Measurements from ENCODE around the gene SFTPD. TPM values are rescaled to one million over a fixed set of nuclear protein-coding genes. Genes with fewer than 3 reads are reported as not detected.
A peak's percentile ranks its signal among the peaks of the same experiment; 100 is the strongest.

SFTPD gene
- total RNA-seq, 1 donor from 2014 or later: 0.29 TPM

GRCh38 chr10:79984851-79985250 lies 35.9 kb upstream of the SFTPD start:
- Mint-ChIP-seq H3K4me3 (no peak overlapping the region), H3K36me3 (ENCODE audit: low read depth) (no peaks in the 10 kb centered on the region), H3K9me3 (peaks cover 9% of the 10 kb centered on the region), H3K27me3 (peaks cover 45% of the 10 kb centered on the region), H3K4me1 (peaks cover 11% of the 10 kb centered on the region), H3K27ac (no peak overlapping the region)
- ChIA-PET CTCF (no interaction called here), POLR2A (no interaction called here)
- DNase-seq (no peak), ATAC-seq (ENCODE audit: low read depth) (no peak)
- intact Hi-C loops (cut with micrococcal nuclease): no loop called here
- TF ChIP-seq CTCF (IDR thresholded peaks at IDR 0.05): no peak

- ChIA-PET POLR2A (no interaction called here), CTCF (no interaction called here)
- intact Hi-C loops (cut with micrococcal nuclease): no loop called here
- Mint-ChIP-seq H3K27ac (no peak overlapping the region), H3K36me3 (ENCODE audit: low read depth) (no peaks in the 10 kb centered on the region), H3K4me3 (peak overlapping the region; percentile 8), H3K9me3 (no peaks in the 10 kb centered on the region), H3K4me1 (peaks cover 11% of the 10 kb centered on the region), H3K27me3 (peaks cover 54% of the 10 kb centered on the region)
- ATAC-seq (ENCODE audit: low read depth) (no peak), DNase-seq (no peak)
- TF ChIP-seq CTCF (IDR thresholded peaks at IDR 0.05): no peak
Measured at GRCh38 chr10:79983286-79983909, 34.5 kb upstream of the SFTPD start.

- Mint-ChIP-seq H3K27me3 (peaks cover 55% of the 10 kb centered on the region), H3K9me3 (no peaks in the 10 kb centered on the region), H3K4me3 (no peak overlapping the region), H3K36me3 (ENCODE audit: low read depth) (no peaks in the 10 kb centered on the region), H3K27ac (no peak overlapping the region), H3K4me1 (peaks cover 11% of the 10 kb centered on the region)
- TF ChIP-seq CTCF (IDR thresholded peaks at IDR 0.05): no peak
- DNase-seq (no peak), ATAC-seq (ENCODE audit: low read depth) (no peak)
- CTCF ChIA-PET: no interaction called here
- POLR2A ChIA-PET: no interaction called here
- intact Hi-C loops (cut with micrococcal nuclease): no loop called here
Measured at GRCh38 chr10:79982861-79983260, 34.0 kb upstream of the SFTPD start.

- POLR2A ChIA-PET: no interaction called here
- Mint-ChIP-seq H3K27ac (no peak overlapping the region), H3K4me1 (peaks cover 11% of the 10 kb centered on the region), H3K36me3 (ENCODE audit: low read depth) (no peaks in the 10 kb centered on the region), H3K4me3 (peak overlapping the region; percentile 19), H3K27me3 (peaks cover 60% of the 10 kb centered on the region), H3K9me3 (no peaks in the 10 kb centered on the region)
- intact Hi-C loops (cut with micrococcal nuclease): no loop called here
- TF ChIP-seq CTCF (IDR thresholded peaks at IDR 0.05): no peak
- CTCF ChIA-PET: no interaction called here
- ATAC-seq (ENCODE audit: low read depth) (peak; percentile 37), DNase-seq (no peak)
Measured at GRCh38 chr10:79982362-79982800, 33.5 kb upstream of the SFTPD start.

DNA sequence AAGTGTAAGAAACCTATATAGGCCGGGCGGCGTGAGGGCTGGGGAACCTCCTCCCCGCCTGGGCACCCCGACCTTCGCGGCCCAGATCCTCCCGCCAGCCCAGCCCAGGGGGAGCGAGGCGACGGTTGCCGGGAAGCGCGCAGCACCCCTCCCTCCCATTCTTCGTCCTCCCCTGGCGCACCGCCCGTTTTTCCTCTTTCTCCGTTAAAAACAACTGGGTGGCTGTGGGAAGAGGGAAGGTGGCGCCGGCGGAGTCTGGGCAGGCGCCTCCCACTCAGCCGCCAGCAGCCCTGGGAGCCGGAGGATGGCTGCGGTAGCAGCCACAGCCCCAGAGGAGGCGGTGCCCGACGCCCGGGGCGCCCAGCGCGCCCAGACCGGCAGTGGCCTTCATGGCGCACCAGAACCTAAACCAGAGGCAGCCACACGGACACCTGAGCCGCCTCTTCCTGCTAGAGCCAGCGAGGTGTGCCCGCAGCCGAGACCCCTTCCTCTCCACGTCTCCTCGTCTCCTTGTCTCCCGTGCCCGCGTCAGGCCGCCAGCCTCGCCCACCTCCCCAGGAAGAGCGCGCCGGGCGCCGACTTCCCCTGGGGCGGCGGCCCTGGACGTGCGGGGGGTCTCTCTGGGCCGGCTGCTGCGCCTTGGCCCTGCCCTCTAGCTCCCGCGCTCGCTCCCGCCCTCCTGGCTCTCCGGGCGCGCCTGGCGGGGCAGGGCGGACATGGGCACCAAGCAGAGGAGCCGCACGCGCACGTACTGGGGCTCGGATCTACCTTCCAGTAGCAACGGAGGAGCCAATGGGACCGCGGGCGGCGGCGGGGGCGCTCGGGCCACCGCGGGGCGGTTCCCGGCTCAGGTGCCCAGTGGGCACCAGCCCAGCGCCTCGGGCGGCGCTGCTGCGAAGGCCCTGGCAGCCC lies 32.8 kb upstream of the SFTPD start:
- H3K27ac Mint-ChIP-seq: no peak overlapping the region
- ATAC-seq (ENCODE audit: low read depth) (peak; percentile 28), DNase-seq (peak; percentile 20)
- TF ChIP-seq CTCF (IDR thresholded peaks at IDR 0.05): no peak
- H3K27me3 Mint-ChIP-seq: peaks cover 60% of the 10 kb centered on the region
- CTCF ChIA-PET: no interaction called here
- H3K9me3 Mint-ChIP-seq: peaks cover 2% of the 10 kb centered on the region
- peak overlapping the region; percentile 64 for H3K4me3 Mint-ChIP-seq
- H3K4me1 Mint-ChIP-seq: peaks cover 11% of the 10 kb centered on the region
- POLR2A ChIA-PET: no interaction called here
- intact Hi-C loops (cut with micrococcal nuclease): loop anchor here (2.0 kb wide), 1 partner anchor 43 kb away; no protein-coding TSS in a partner anchor
- H3K36me3 Mint-ChIP-seq (ENCODE audit: low read depth): no peaks in the 10 kb centered on the region
